HG03103 (cell line): ENCODE data around the gene EDRF1.
"Not testable (repeated sequence)": the region's sequence is repeated elsewhere in the genome, so short reads cannot be mapped to it uniquely, and the experiment has no call there.

Source experiments
- ATAC-seq: cut with Tn5 transposase; IDR thresholded peaks from one replicate; pipeline ENCODE4 v1.9.1; 2021; ENCODE audit warnings: low read depth; ENCODE audit not compliant: unreplicated experiment

Gene EDRF1

DNA sequence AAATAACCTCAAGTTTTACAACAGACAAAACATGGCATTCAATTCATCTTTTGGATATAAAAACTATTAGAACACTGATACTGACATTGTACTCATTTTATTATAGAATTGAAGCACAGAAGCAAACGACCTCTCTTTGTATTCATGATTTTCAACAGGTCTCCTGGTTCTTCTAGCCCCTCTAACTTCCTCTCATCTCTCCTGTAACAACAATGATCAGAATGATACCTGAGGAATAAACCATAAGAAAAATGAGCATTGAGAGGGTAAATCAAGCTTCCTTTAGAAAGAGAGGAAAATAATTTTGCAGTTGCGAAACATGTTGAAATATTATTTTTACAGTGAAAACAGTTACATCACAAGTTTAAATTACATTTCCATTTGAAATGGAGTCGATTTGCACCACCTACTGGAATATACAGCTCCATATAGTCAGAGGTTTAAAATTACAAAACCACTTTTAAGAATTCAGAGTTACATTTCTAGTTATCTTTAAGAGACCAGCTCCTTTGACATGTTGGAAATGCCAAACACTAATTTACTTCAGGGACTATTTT, 19.1 kb upstream of the EDRF1 start:
- ATAC-seq = no peak

- no peak for ATAC-seq
Observed at GRCh38 chr10:125707541-125708468, 11.7 kb upstream of the EDRF1 start.

GRCh38 chr10:125708971-125709503, 10.5 kb upstream of the EDRF1 start:
- ATAC-seq = no peak

- no peak for ATAC-seq
Observed at GRCh38 chr10:125709553-125710474, 9.7 kb upstream of the EDRF1 start.

GRCh38 chr10:125711110-125711750, 8.3 kb upstream of the EDRF1 start:
- ATAC-seq = no peak

- not testable (repeated sequence) for ATAC-seq
Observed at GRCh38 chr10:125714728-125715127, 4.8 kb upstream of the EDRF1 start.

DNA sequence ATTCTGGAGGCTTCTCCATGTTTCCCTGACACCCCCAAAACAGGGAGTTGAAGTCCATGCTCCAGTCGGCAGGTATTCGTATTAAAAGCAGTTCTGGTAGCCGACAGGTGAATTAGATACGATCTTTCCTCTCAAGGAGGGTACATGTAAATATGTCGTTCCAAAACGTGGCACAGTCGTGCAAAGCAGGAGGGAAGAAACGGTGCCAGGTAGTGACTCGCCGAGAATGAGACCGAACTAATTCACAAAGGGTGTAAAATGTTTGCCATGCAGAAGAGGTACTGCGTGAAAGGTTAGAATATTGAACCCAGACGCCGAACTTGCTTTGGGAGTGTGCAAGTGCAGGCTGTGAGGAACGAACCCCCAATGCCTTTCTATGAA, 483 bp downstream of the EDRF1 start:
- ATAC-seq = no peak

- ATAC-seq = peak; percentile 29
Observed at GRCh38 chr10:125721035-125721434, 1.5 kb downstream of the EDRF1 start.

GRCh38 chr10:125722811-125723210, 3.3 kb downstream of the EDRF1 start:
- no peak for ATAC-seq

GRCh38 chr10:125726914-125727313, 7.4 kb downstream of the EDRF1 start:
- no peak for ATAC-seq

GRCh38 chr10:125727436-125727835, 7.9 kb downstream of the EDRF1 start:
- ATAC-seq = no peak

- no peak for ATAC-seq
Observed at GRCh38 chr10:125734148-125734547, 14.6 kb downstream of the EDRF1 start.

- ATAC-seq = no peak
Observed at GRCh38 chr10:125734823-125735222, 15.3 kb downstream of the EDRF1 start.

GRCh38 chr10:125738206-125738605, 18.7 kb downstream of the EDRF1 start:
- no peak for ATAC-seq

GRCh38 chr10:125739994-125740679, 20.6 kb downstream of the EDRF1 start:
- no peak for ATAC-seq

GRCh38 chr10:125742465-125742864, 23.0 kb downstream of the EDRF1 start:
- no peak for ATAC-seq

DNA sequence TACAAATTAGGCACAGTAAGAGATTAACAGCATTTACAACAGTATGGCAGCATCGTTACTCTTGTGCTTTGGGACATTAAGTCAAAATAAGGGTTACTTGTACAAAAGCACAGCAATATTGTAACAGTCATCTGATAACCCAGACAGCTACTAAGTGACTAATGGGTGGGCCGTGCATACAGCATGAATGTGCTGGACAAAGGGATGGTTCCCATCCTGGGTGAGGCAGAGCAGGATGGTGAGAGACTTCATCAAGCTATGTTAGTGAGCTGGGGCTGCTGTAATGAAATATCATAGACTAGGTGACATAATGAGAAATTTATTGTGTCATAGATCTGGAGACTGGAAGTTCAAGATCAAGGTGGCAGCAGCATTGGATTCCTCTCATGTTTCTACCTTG, 25.4 kb downstream of the EDRF1 start:
- ATAC-seq = no peak

GRCh38 chr10:125747417-125747816, 27.9 kb downstream of the EDRF1 start:
- ATAC-seq = no peak

DNA sequence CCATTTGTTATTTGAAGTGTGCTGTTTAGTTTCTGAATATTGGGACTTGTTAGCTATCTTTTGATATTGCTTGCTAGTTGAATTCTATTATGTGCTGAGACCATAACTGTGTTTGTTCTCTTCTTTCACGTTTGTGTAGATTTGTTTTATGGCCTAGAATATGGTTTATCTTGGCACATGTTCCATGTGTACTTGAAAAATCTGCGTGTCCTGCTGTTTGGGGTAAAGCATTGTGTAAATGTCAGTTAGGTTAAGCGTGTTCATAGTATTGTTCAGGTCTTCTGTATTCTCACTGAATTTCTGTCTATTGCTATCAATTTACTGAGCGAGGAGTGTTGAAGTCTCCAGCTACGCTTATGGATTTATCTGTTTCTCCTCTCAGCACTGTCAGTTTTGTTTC, 36.7 kb downstream of the EDRF1 start:
- ATAC-seq = no peak
